Ovary (tissue), 10 donors: ENCODE results near the gene ERICH4. TPM values are rescaled to one million over a fixed set of nuclear protein-coding genes. Genes with fewer than 3 reads are reported as not detected.

Experiments
- DNase-seq, 5 donors: peaks; one replicate each; pipeline ENCODE4 v3.0.0-alpha.2; 2019 to 2020
- H3K27ac ChIP-seq, 2 donors: fragments of 200-600 bp; one replicate each; pipeline versions ENCODE4 v1.5.1 to v1.8.0; 2019 to 2022
- H3K27me3 ChIP-seq: fragments of 200-600 bp; one replicate; pipeline ENCODE4 v1.8.0; 2022
- H3K36me3 ChIP-seq: fragments of 200-600 bp; sonication (generic); one replicate; pipeline ENCODE4 v1.5.1; 2019
- H3K4me1 ChIP-seq: one replicate; pipeline ENCODE4 v1.8.1; 2013; ENCODE audit warnings: mild to moderate bottlenecking, moderate library complexity; ENCODE audit not compliant: insufficient read depth
- H3K4me3 ChIP-seq: fragments of 200-600 bp; sonication (generic); one replicate; pipeline ENCODE4 v1.5.1; 2017
- H3K9me3 ChIP-seq, 2 donors: fragments of 200-600 bp in 1 of 2; sonication (generic) in 1 of 2; one replicate each; pipeline versions ENCODE4 v1.5.1 to v1.8.1; 2013 to 2019; ENCODE audit warnings: mild to moderate bottlenecking in 1 of 2, moderate library complexity in 1 of 2
- EP300 ChIP-seq: sonication (generic); formaldehyde crosslinking; IDR thresholded peaks from one replicate; pipeline ENCODE4 v1.6.1; 2017; ENCODE audit warnings: antibody characterized with exemption
- POLR2A ChIP-seq: fragments of 450-650 bp; IDR thresholded peaks from one replicate; pipeline ENCODE4 v1.6.1; 2017; ENCODE audit warnings: antibody characterized with exemption, mild to moderate bottlenecking, moderate library complexity
- WGBS, 3 donors: extraction: QIAGEN DNeasy Blood & Tissue Kit in 1 of 3; methylation state at CpG; one replicate each; pipeline versions ENCODE4 v1.1.5 to v1.1.7; 2013 to 2017; 5-methylcytosine and 5-hydroxymethylcytosine counted together
- intact Hi-C, 4 donors: fragments of 100-400 bp; cut with DNase I; formaldehyde crosslinking; loops; one replicate each; pipeline versions ENCODE4 v1.11.0 to v1.15.1; 2022 to 2023
- long read RNA-seq, 3 donors: library from polyadenylated mRNA in 2 of 3; unstranded in 2 of 3; transcript quantifications; one replicate each; pipeline ENCODE4 v2.0.0 and lab custom pipeline, GENCODE V29; 2021 to 2026
- polyA plus RNA-seq, 2 donors: library from polyadenylated mRNA; stranded (reverse); fragments of 200-250 nt in 1 of 2; fragments of 350-450 nt in 1 of 2; fragmentation: Illumina TruSeq in 1 of 2; extraction: RNeasy Lipid Tissue Mini Kit (QIAGEN cat#74804) in 1 of 2; gene quantifications; one replicate each; pipeline ENCODE4 v1.2.3, GENCODE V29; 2013 to 2014
- total RNA-seq, 7 donors: library from RNA; depleted of rRNA in 2 of 7; stranded (reverse); fragments of >200 nt in 2 of 7; fragmentation: NEBNext Ultra II Directional in 3 of 7; extraction: Animal tissue kit (Norgen Biotek cat#: 25700) in 3 of 7; gene quantifications; one replicate each; pipeline versions ENCODE4 v1.1.0 to v1.2.4, GENCODE V29; 2016 to 2023
- TF ChIP-seq, protein P1 (sequence below), 3 donors: fragments of 450-650 bp in 2 of 3; fragments of 200-600 bp in 1 of 3; IDR thresholded peaks; one replicate each; pipeline versions ENCODE4 v1.5.1 to v1.8.0; 2016 to 2022; ENCODE audit warnings: antibody characterized with exemption in 3 of 3, mild to moderate bottlenecking in 1 of 3
- donor health status: DM: no; HTN: no; CAD: no; lungs with moderate emphysema.
- donor health status: DM: no; HTN: no; CAD: no.
- donor health status: Bipolar disorder and iron deficiency.
- donor health status: DM: yes; HTN: yes; CAD: no.
- donor health status: DM: no; HTN: no; CAD: no.
- donor health status: DM: yes; HTN: yes; CAD: no.

ERICH4 gene
- total RNA-seq = not detected
- polyA plus RNA-seq = not detected
- long read RNA-seq, donor 1 = 0 reads
- long read RNA-seq, donor 2 = 0 reads
- long read RNA-seq, donor 3 = 0 reads

- H3K4me1 ChIP-seq = no peaks in the 10 kb centered on the region
- 55 to 62% (median 57%) methylated on average over 7 of the region's 7 CpGs for WGBS, 3 donors
- H3K36me3 ChIP-seq = no peaks in the 10 kb centered on the region
- TF ChIP-seq EP300 (no peak), POLR2A (no peak)
- TF ChIP-seq, protein P1, sequence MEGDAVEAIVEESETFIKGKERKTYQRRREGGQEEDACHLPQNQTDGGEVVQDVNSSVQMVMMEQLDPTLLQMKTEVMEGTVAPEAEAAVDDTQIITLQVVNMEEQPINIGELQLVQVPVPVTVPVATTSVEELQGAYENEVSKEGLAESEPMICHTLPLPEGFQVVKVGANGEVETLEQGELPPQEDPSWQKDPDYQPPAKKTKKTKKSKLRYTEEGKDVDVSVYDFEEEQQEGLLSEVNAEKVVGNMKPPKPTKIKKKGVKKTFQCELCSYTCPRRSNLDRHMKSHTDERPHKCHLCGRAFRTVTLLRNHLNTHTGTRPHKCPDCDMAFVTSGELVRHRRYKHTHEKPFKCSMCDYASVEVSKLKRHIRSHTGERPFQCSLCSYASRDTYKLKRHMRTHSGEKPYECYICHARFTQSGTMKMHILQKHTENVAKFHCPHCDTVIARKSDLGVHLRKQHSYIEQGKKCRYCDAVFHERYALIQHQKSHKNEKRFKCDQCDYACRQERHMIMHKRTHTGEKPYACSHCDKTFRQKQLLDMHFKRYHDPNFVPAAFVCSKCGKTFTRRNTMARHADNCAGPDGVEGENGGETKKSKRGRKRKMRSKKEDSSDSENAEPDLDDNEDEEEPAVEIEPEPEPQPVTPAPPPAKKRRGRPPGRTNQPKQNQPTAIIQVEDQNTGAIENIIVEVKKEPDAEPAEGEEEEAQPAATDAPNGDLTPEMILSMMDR (IDR thresholded peaks at IDR 0.05) = no peak
- H3K27ac ChIP-seq = no peak within 1 kb of the TSS
- H3K27me3 ChIP-seq = no peaks in the 10 kb centered on the region
- no peak within 1 kb of the TSS for H3K4me3 ChIP-seq
- intact Hi-C loops = no loop called here
- DNase-seq = no peak
- no peaks in the 10 kb centered on the region for H3K9me3 ChIP-seq
Observed at GRCh38 chr19:41442473-41443355, at the start of gene ERICH4. TSS of gene ERICH4 (plus strand) at chr19:41443156. CDS start at chr19:41443170, 14 bp downstream.

DNA sequence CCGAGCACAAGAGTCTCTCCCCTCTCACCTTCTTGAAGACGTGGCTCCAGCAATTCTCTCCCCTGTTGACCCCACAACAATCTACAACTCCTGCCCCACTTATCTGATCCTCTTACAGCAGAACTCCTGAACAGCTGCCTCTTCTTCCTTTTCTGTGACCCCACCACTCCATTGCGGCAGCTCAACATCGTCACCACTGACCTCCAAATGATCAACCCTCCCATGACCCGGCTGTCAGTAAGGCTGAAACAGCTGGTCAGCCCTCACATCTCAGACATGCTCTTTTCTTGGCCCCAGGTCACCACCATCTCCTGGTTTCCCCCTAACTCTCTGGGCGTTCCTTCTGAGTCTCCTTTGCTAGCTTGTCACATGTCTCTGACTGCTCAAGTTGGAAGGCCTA is 47.6 kb upstream of the ERICH4 start:
- intact Hi-C loops = no loop called here
- no peak for DNase-seq
- H3K9me3 ChIP-seq = no peaks in the 10 kb centered on the region
- no peak overlapping the region for H3K4me3 ChIP-seq
- WGBS, 3 donors = 63 to 71% (median 66%) methylated on average over 6 of the region's 6 CpGs
- H3K36me3 ChIP-seq = no peaks in the 10 kb centered on the region
- H3K27ac ChIP-seq = no peak overlapping the region
- peaks cover 5% of the 10 kb centered on the region for H3K4me1 ChIP-seq
- H3K27me3 ChIP-seq = no peaks in the 10 kb centered on the region
- TF ChIP-seq, protein P1 (IDR thresholded peaks at IDR 0.05) = no peak
- TF ChIP-seq POLR2A (no peak), EP300 (no peak)

- Histone ChIP-seq H3K36me3 (no peaks in the 10 kb centered on the region), H3K9me3 (no peaks in the 10 kb centered on the region), H3K27me3 (no peaks in the 10 kb centered on the region), H3K4me1 (peaks cover 5% of the 10 kb centered on the region), H3K4me3 (peak within 1 kb of the TSS; percentile 98), H3K27ac (peak within 1 kb of the TSS; percentile 1 to 84)
- intact Hi-C loops = no loop called here
- DNase-seq = peak; percentile 99 to 100 (median 99)
- WGBS, 3 donors = 0% methylated on average over 50 of the region's 50 CpGs
- TF ChIP-seq, protein P1 (IDR thresholded peaks at IDR 0.05) = no peak
- TF ChIP-seq EP300 = peak; percentile 30
- peak; percentile 48 for TF ChIP-seq POLR2A
Observed at GRCh38 chr19:41397086-41398049, 45.6 kb upstream of the ERICH4 start, which contains the start of the genes BCKDHA and EXOSC5. TSS of gene BCKDHA (plus strand) at chr19:41397818. CDS start at chr19:41397828, 10 bp downstream. TSS of gene EXOSC5 (minus strand) at chr19:41397359. CDS start at chr19:41397328, 31 bp downstream.

DNA sequence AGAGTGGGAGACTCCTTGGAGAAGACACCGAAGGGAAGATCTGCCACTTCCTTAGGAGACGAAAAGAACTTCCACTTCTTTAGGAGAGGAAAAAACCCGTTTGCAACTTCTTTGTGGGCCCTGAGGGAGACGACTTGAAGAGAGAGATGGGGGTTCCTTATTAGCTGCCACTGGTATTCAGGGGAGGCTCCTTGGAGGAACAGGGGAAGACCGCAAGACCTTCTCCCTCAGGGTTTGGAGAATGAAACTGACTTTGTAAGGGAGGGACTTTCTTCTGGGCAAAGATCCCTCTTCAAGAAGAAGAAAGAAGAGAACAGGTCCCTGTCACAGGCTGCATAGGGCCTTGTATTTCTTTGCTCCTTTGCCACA is 44.9 kb upstream of the ERICH4 start:
- Histone ChIP-seq H3K27ac (peak overlapping the region; percentile 1 to 84), H3K36me3 (no peaks in the 10 kb centered on the region), H3K4me1 (peaks cover 5% of the 10 kb centered on the region), H3K9me3 (no peaks in the 10 kb centered on the region), H3K27me3 (no peaks in the 10 kb centered on the region), H3K4me3 (peak overlapping the region; percentile 98)
- no peak for DNase-seq
- intact Hi-C loops = no loop called here
- TF ChIP-seq, protein P1 (IDR thresholded peaks at IDR 0.05) = no peak
- TF ChIP-seq POLR2A (no peak), EP300 (no peak)
- 0 to 1% (median 0%) methylated on average over 5 of the region's 5 CpGs for WGBS, 3 donors
